Body of pancreas (tissue), 4 donors: ENCODE data around the gene PCDH9. TPM values are rescaled to one million over a fixed set of nuclear protein-coding genes. Genes with fewer than 3 reads are reported as not detected.

ENCODE experiments used
- ATAC-seq: fragments of 150-250 bp; one replicate; pipeline ENCODE4 v1.9.1; 2016
- DNase-seq, 4 donors: peaks; one replicate each; pipeline ENCODE4 v3.0.0-alpha.2; 2019
- H3K27ac ChIP-seq, 4 donors: fragments of 200-600 bp; sonication (generic); 1 replicate in 3 of 4; 2 replicates in 1 of 4; pipeline versions ENCODE4 v1.5.1 to v1.6.1; 2016 to 2019; ENCODE audit warnings: mild to moderate bottlenecking in 1 of 4, mixed read lengths in 1 of 4, moderate library complexity in 1 of 4
- H3K27me3 ChIP-seq, 2 donors: fragments of 200-600 bp; sonication (generic); one replicate each; pipeline ENCODE4 v1.6.0; 2016; ENCODE audit warnings: mild to moderate bottlenecking in 1 of 2
- H3K36me3 ChIP-seq, 2 donors: fragments of 200-600 bp; sonication (generic); replicated peaks in 1 of 2; 2 replicates each; pipeline ENCODE4 v1.5.1; 2016; ENCODE audit warnings: low read depth in 2 of 2; ENCODE audit not compliant: insufficient read depth in 1 of 2
- H3K4me1 ChIP-seq: fragments of 200-600 bp; sonication (generic); one replicate; pipeline ENCODE4 v1.6.0; 2016
- H3K4me3 ChIP-seq, 2 donors: fragments of 200-600 bp; sonication (generic); 1 replicate in 1 of 2; 2 replicates in 1 of 2; pipeline ENCODE4 v1.5.1; 2016 to 2019
- H3K9me3 ChIP-seq, 3 donors: fragments of 200-600 bp; sonication (generic); 1 replicate in 2 of 3; 2 replicates in 1 of 3; pipeline ENCODE4 v1.5.1; 2016
- POLR2A ChIP-seq, 3 donors: fragments of 450-650 bp; IDR thresholded peaks; one replicate each; pipeline ENCODE4 v1.6.1; 2016; ENCODE audit warnings: antibody characterized with exemption in 3 of 3, mild to moderate bottlenecking in 2 of 3
- WGBS, 2 donors: methylation state at CpG; one replicate each; pipeline ENCODE4 v1.1.5; 2017; 5-methylcytosine and 5-hydroxymethylcytosine counted together
- intact Hi-C: fragments of 100-400 bp; cut with DNase I; formaldehyde crosslinking; loops from one replicate; pipeline ENCODE4 v1.15.1; 2023
- total RNA-seq, 2 donors: library from RNA; depleted of rRNA; stranded (reverse); fragments of >200 nt; gene quantifications; one replicate each; pipeline ENCODE4 v1.1.0, GENCODE V29; 2016
- TF ChIP-seq, protein P1 (sequence below), 7 experiments: fragments of 450-650 bp in 4 of 7; fragments of 200-600 bp in 3 of 7; sonication (generic) in 3 of 7; IDR thresholded peaks; one replicate each; pipeline ENCODE4 v1.5.1; 2016 to 2019; ENCODE audit warnings: antibody characterized with exemption in 7 of 7

The PCDH9 gene
- total RNA-seq, 2 donors from 2014 or later, result 3.6 to 3.9 TPM

DNA sequence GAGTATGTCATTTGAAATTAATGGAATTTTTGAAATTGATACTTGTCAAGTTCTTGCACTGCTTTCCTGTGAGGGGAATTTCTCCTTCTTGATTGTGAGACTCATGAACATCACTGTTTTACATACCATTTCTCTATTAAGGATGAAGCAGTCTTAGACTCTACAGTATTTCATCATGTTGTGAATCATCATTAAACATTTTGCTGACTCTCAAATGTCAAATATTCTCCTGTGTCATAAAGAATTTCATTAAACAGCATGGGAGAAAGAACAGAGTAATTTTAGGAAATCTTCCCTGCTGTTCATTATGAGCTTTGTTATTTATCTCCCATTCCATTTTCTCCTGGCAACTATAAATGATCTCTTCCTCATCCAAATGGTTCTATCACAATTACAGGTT is 729.0 kb downstream of the PCDH9 start:
- ATAC-seq (no peak), DNase-seq (no peak)
- Histone ChIP-seq H3K4me3 (no peak overlapping the region), H3K4me1 (no peaks in the 10 kb centered on the region), H3K27ac (no peak overlapping the region), H3K27me3 (no peaks in the 10 kb centered on the region), H3K9me3 (no peaks in the 10 kb centered on the region), H3K36me3 (no peaks in the 10 kb centered on the region)
- intact Hi-C loops, result no loop called here
- TF ChIP-seq, protein P1, sequence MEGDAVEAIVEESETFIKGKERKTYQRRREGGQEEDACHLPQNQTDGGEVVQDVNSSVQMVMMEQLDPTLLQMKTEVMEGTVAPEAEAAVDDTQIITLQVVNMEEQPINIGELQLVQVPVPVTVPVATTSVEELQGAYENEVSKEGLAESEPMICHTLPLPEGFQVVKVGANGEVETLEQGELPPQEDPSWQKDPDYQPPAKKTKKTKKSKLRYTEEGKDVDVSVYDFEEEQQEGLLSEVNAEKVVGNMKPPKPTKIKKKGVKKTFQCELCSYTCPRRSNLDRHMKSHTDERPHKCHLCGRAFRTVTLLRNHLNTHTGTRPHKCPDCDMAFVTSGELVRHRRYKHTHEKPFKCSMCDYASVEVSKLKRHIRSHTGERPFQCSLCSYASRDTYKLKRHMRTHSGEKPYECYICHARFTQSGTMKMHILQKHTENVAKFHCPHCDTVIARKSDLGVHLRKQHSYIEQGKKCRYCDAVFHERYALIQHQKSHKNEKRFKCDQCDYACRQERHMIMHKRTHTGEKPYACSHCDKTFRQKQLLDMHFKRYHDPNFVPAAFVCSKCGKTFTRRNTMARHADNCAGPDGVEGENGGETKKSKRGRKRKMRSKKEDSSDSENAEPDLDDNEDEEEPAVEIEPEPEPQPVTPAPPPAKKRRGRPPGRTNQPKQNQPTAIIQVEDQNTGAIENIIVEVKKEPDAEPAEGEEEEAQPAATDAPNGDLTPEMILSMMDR (IDR thresholded peaks at IDR 0.05), result no peak
- no peak for TF ChIP-seq POLR2A (IDR thresholded peaks at IDR 0.05)

DNA sequence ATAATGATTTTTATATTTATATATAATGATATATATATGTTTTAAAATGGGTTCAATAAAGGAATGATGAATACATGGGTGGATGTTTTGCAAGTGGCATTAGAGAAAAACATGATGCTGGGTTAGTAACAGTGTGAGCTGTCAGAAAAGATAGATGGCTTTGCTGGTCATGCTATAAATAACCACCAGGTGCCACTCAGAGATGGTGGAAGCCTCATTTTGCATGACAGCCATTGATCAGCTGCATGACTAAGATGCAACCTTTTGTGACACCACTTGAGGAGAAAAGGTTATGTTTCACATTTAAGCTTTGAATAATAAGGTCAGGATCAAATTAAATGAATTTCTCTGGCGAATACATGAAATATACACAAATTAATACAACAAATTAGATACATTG is 737.7 kb downstream of the PCDH9 start:
- no peaks in the 10 kb centered on the region for H3K9me3 ChIP-seq
- DNase-seq (no peak), ATAC-seq (no peak)
- no peaks in the 10 kb centered on the region for H3K4me1 ChIP-seq
- H3K4me3 ChIP-seq, result no peak overlapping the region
- no peaks in the 10 kb centered on the region for H3K27me3 ChIP-seq
- 33 to 60% methylated on average over 1 of the region's 1 CpG for WGBS, 2 donors
- TF ChIP-seq POLR2A (IDR thresholded peaks at IDR 0.05), result no peak
- TF ChIP-seq, protein P1 (IDR thresholded peaks at IDR 0.05), result no peak
- H3K36me3 ChIP-seq, result no peaks in the 10 kb centered on the region
- intact Hi-C loops, result no loop called here
- no peak overlapping the region for H3K27ac ChIP-seq

DNA sequence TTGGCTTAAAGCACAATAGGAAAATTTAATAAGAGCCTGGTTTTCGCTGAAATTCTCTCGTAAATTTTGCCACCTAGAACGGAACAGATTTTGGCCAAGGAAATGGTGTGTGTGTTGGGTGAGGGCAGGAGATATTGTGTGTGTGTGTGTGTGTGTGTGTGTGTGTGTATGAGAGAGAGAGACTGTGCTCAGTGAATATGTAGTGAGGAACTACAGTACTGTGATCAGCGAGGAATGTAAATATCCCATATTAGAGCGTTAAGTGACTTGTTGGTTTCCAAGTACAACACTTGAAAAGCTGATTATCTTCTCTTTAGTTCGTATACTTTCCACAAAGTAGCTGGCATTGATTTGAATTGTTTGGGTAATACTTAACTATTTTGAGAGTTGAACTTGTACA is 738.9 kb downstream of the PCDH9 start:
- Histone ChIP-seq H3K4me1 (no peaks in the 10 kb centered on the region), H3K36me3 (no peaks in the 10 kb centered on the region), H3K27ac (no peak overlapping the region), H3K9me3 (no peaks in the 10 kb centered on the region), H3K27me3 (no peaks in the 10 kb centered on the region), H3K4me3 (no peak overlapping the region)
- DNase-seq (no peak), ATAC-seq (no peak)
- 65% methylated on average over 6 of the region's 6 CpGs for WGBS, 2 donors
- TF ChIP-seq POLR2A (IDR thresholded peaks at IDR 0.05), result no peak
- TF ChIP-seq, protein P1 (IDR thresholded peaks at IDR 0.05), result no peak
- intact Hi-C loops, result no loop called here

DNA sequence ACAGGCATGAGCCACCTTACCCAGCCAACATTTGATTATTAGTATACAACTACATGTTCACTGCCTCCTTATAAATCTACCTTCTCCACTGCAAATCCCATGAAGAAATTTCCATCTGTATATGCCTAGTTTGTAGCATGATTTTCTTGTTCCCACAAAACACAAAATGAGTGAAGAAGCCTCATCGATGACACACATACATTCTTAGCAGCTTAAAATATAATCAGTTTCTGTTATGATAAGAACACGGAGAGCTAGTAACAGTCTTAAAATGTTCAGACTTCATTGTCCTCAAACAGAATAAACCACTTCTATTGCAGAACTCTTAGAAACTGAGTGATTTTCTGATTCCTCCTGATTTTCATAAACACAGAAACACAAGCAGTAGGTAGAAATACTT is 740.5 kb downstream of the PCDH9 start:
- DNase-seq (no peak), ATAC-seq (no peak)
- no peaks in the 10 kb centered on the region for H3K4me1 ChIP-seq
- no peak overlapping the region for H3K27ac ChIP-seq
- no peak for TF ChIP-seq POLR2A (IDR thresholded peaks at IDR 0.05)
- TF ChIP-seq, protein P1 (IDR thresholded peaks at IDR 0.05), result no peak
- H3K27me3 ChIP-seq, result no peaks in the 10 kb centered on the region
- WGBS, 2 donors, result 73 to 79% methylated on average over 2 of the region's 2 CpGs
- H3K36me3 ChIP-seq, result no peaks in the 10 kb centered on the region
- intact Hi-C loops, result no loop called here
- H3K4me3 ChIP-seq, result no peak overlapping the region
- H3K9me3 ChIP-seq, result no peaks in the 10 kb centered on the region

DNA sequence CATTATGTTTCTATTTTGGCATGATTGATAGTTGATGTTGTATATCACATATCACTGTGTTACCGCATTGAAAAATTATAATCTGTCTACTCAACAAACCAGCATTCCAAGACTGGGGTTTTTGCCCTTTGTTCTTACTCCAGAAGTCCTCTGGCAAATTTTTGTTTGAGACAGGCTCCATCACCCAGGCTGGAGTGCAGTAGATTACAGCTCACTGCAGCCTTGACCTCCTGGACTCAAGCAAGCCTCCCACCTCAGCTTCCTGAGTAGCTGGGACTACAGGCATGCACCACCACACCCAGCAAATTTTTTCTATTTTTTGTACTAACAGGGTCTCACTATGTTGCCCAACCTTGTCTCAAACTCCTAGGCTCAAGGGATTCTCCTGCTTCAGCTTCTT is 741.0 kb downstream of the PCDH9 start:
- Histone ChIP-seq H3K4me3 (no peak overlapping the region), H3K36me3 (no peaks in the 10 kb centered on the region), H3K9me3 (no peaks in the 10 kb centered on the region), H3K27me3 (no peaks in the 10 kb centered on the region), H3K27ac (no peak overlapping the region), H3K4me1 (no peaks in the 10 kb centered on the region)
- DNase-seq (no peak), ATAC-seq (no peak)
- TF ChIP-seq POLR2A (IDR thresholded peaks at IDR 0.05), result no peak
- TF ChIP-seq, protein P1 (IDR thresholded peaks at IDR 0.05), result no peak
- 80 to 88% methylated on average over 1 of the region's 1 CpG for WGBS, 2 donors
- intact Hi-C loops, result no loop called here
